K562 (cell line): ENCODE data around the gene NCKIPSD. TPM values are rescaled to one million over a fixed set of nuclear protein-coding genes. Genes with fewer than 3 reads are reported as not detected.

ENCODE experiments used
- BMI1 ChIP-seq: fragments of 150-350 bp; IDR thresholded peaks from 2 replicates; pipeline ENCODE4 v1.6.1; 2014; ENCODE audit warnings: low read length
- BRCA1 ChIP-seq, 2 experiments: fragments of 450-650 bp in 1 of 2; sonication (generic) in 1 of 2; formaldehyde crosslinking in 1 of 2; IDR thresholded peaks; 2 replicates each; pipeline versions ENCODE4 v1.5.0 to v1.6.1; 2017 to 2020; ENCODE audit warnings: mild to moderate bottlenecking in 1 of 2, missing genetic modification reagents in 1 of 2
- ETS2 ChIP-seq: IDR thresholded peaks from 2 replicates; pipeline ENCODE4 v1.6.1; 2016; ENCODE audit warnings: borderline replicate concordance, missing genetic modification characterization, mild to moderate bottlenecking, moderate library complexity, missing compliant biosample characterization; ENCODE audit not compliant: poor library complexity, severe bottlenecking
- FOXJ3 ChIP-seq: sonication (generic); formaldehyde crosslinking; IDR thresholded peaks from 2 replicates; pipeline ENCODE4 v1.4.0; 2020; ENCODE audit warnings: mild to moderate bottlenecking, missing genetic modification reagents
- FUS ChIP-seq: fragments of 200-400 bp; formaldehyde crosslinking; optimal IDR thresholded peaks from 2 replicates; pipeline ENCODE3; 2017; ENCODE audit warnings: low read depth, low read length
- HBP1 ChIP-seq: fragments of 450-650 bp; formaldehyde crosslinking; IDR thresholded peaks from 2 replicates; pipeline ENCODE4 v1.4.0; 2022; ENCODE audit warnings: missing genetic modification characterization
- HMG20A ChIP-seq: fragments of 450-650 bp; formaldehyde crosslinking; conservative IDR thresholded peaks from 2 replicates; pipeline ENCODE4 v1.4.0; 2020; ENCODE audit warnings: mild to moderate bottlenecking, mixed read lengths
- HSF4 ChIP-seq: fragments of 250-450 bp; sonication (Bioruptor Pico); IDR thresholded peaks from 2 replicates; pipeline ENCODE4 v2.1.2; 2022; ENCODE audit warnings: mild to moderate bottlenecking, moderate library complexity, borderline replicate concordance
- KDM5B ChIP-seq: fragments of 200-600 bp; sonication (generic); IDR thresholded peaks from 2 replicates; pipeline ENCODE4 v1.6.1; 2012; ENCODE audit warnings: low read depth, mild to moderate bottlenecking, moderate library complexity, low read length, control low read depth, inconsistent platforms; ENCODE audit not compliant: insufficient replicate concordance
- LCOR ChIP-seq: sonication (generic); formaldehyde crosslinking; IDR thresholded peaks from 2 replicates; pipeline ENCODE4 v1.8.0; 2022; ENCODE audit warnings: mild to moderate bottlenecking, missing genetic modification reagents
- MCM7 ChIP-seq, 2 experiments: fragments of 450-650 bp; IDR thresholded peaks; 2 replicates each; pipeline ENCODE4 v1.6.1; 2016 to 2018
- MYBL2 ChIP-seq, 2 experiments: fragments of 450-650 bp in 1 of 2; sonication (generic) in 1 of 2; formaldehyde crosslinking in 1 of 2; IDR thresholded peaks; 2 replicates each; pipeline versions ENCODE4 v1.6.1 to v1.8.1; 2017 to 2022; ENCODE audit warnings: borderline replicate concordance in 1 of 2, inconsistent platforms in 1 of 2, low read depth in 1 of 2, mild to moderate bottlenecking in 1 of 2, missing genetic modification reagents in 1 of 2, moderate library complexity in 1 of 2
- NR3C1 ChIP-seq: sonication (generic); formaldehyde crosslinking; IDR thresholded peaks from 2 replicates; pipeline ENCODE4 v1.8.1; 2022; ENCODE audit warnings: missing genetic modification reagents
- POLR3G ChIP-seq: IDR thresholded peaks from 2 replicates; pipeline ENCODE4 v1.6.1; 2011; ENCODE audit not compliant: insufficient read length, insufficient replicate concordance; ENCODE audit errors: extremely low read depth
- RBM34 ChIP-seq: fragments of 200-400 bp; formaldehyde crosslinking; IDR thresholded peaks from 2 replicates; pipeline ENCODE4 v1.6.1; 2018; ENCODE audit warnings: low read length, borderline replicate concordance; ENCODE audit not compliant: insufficient read depth
- RFX5 ChIP-seq: IDR thresholded peaks from 2 replicates; pipeline ENCODE4 v1.6.1; 2011; ENCODE audit warnings: low read depth, mild to moderate bottlenecking, improper control_type of control experiment, low read length
- RHOXF2B ChIP-seq: fragments of 250-450 bp; sonication (Bioruptor Pico); conservative IDR thresholded peaks from 2 replicates; pipeline ENCODE4 v1.5.1; 2021
- SIN3A ChIP-seq, 2 experiments: fragments of 150-350 bp in 1 of 2; IDR thresholded peaks; 2 replicates each; pipeline ENCODE4 v1.6.1; 2011 to 2016; ENCODE audit warnings: borderline replicate concordance in 2 of 2, low read depth in 2 of 2, low read length in 2 of 2, mild to moderate bottlenecking in 2 of 2, moderate library complexity in 2 of 2; ENCODE audit not compliant: control insufficient read depth in 1 of 2
- SMC3 ChIP-seq: conservative IDR thresholded peaks from 2 replicates; pipeline ENCODE4 v1.6.1; 2011; ENCODE audit warnings: low read depth, low read length, improper control_type of control experiment; ENCODE audit not compliant: insufficient read depth
- SNIP1 ChIP-seq: fragments of 450-650 bp; IDR thresholded peaks from 2 replicates; pipeline ENCODE4 v1.7.1; 2017; ENCODE audit warnings: low read depth, mild to moderate bottlenecking
- SRF ChIP-seq, 2 experiments: fragments of 250-450, 450-650 bp in 1 of 2; sonication (Bioruptor Pico) in 1 of 2; sonication (generic) in 1 of 2; formaldehyde crosslinking; IDR thresholded peaks; 2 replicates each; pipeline versions ENCODE4 v1.5.0 to v1.5.1; 2020 to 2022; ENCODE audit warnings: mild to moderate bottlenecking in 1 of 2, missing genetic modification reagents in 1 of 2
- STAG1 ChIP-seq: sonication (generic); formaldehyde crosslinking; IDR thresholded peaks from 2 replicates; pipeline ENCODE4 v1.5.0; 2020; ENCODE audit warnings: missing genetic modification reagents, borderline replicate concordance
- ZFP36 ChIP-seq: fragments of 150-350 bp; IDR thresholded peaks from 2 replicates; pipeline ENCODE4 v1.6.1; 2018; ENCODE audit warnings: low read length, low read depth; ENCODE audit not compliant: partially characterized antibody
- ZKSCAN3 ChIP-seq: fragments of 250-450 bp; sonication (Bioruptor Pico); IDR thresholded peaks from 2 replicates; pipeline ENCODE4 v1.4.0; 2020
- ZNF639 ChIP-seq, 2 experiments: fragments of 200-800 bp in 1 of 2; sonication (Bioruptor generic) in 1 of 2; sonication (generic) in 1 of 2; formaldehyde crosslinking in 1 of 2; IDR thresholded peaks in 1 of 2; conservative IDR thresholded peaks in 1 of 2; 2 replicates each; pipeline versions ENCODE4 v1.5.0 to v1.6.1; 2016 to 2020; ENCODE audit warnings: missing compliant biosample characterization in 1 of 2, missing genetic modification characterization in 1 of 2, missing genetic modification reagents in 1 of 2
- polyA plus RNA-seq, 8 experiments: library from polyadenylated mRNA; depleted of rRNA in 4 of 8; stranded (reverse) in 5 of 8; unstranded in 3 of 8; fragments of >200 nt; fragmentation: Nextera tagmentation in 2 of 8; fragmentation: Illumina TruSeq in 1 of 8; extraction: Ambion mirVana in 2 of 8; extraction: Trizol in 1 of 8; gene quantifications; 2 replicates each; pipeline versions ENCODE4 v1.2.1 to v1.2.3, GENCODE V29; 2011 to 2014; ENCODE audit warnings: inconsistent platforms in 1 of 8, missing spikeins in 1 of 8
- total RNA-seq, 7 experiments: library from RNA; depleted of rRNA in 6 of 7; stranded (reverse); fragments of >200 nt in 6 of 7; fragmentation: Illumina TruSeq in 2 of 7; extraction: Trizol in 2 of 7; gene quantifications; 2 replicates each; pipeline versions ENCODE4 v1.2.1 to v1.2.3, GENCODE V29; 2011 to 2021; ENCODE audit warnings: low replicate concordance in 1 of 7

NCKIPSD gene
- total and polyA plus RNA-seq, 9 of the 15 experiments (the other 6 are each of a cell fraction or from before 2014, with no cell fraction given) = 0.49 to 24.4 (median 12.3) TPM

- TF ChIP-seq ZNF639 (CRISPR knock-in tag; conservative IDR thresholded peaks at IDR 0.05 in 1 of 2, IDR thresholded peaks at IDR 0.05 in 1 of 2) = no peak
- no peak; a peak in 1 of 4 replicates for TF ChIP-seq SRF (CRISPR knock-in tag; IDR thresholded peaks at IDR 0.05)
- TF ChIP-seq SNIP1 = no peak
- no peak for TF ChIP-seq HSF4 (CRISPR knock-in tag)
- peak; percentile 76; the same call in 1 of the 2 replicates for TF ChIP-seq LCOR
- no peak for TF ChIP-seq ZFP36
- TF ChIP-seq RBM34 = no peak
- TF ChIP-seq FUS = no peak
- no peak for TF ChIP-seq NR3C1 (CRISPR knock-in tag)
- no peak for TF ChIP-seq ETS2
- TF ChIP-seq MYBL2 (IDR thresholded peaks at IDR 0.05; ENCODE audit: low read depth) = no peak
- no peak for TF ChIP-seq MYBL2 (CRISPR knock-in tag; IDR thresholded peaks at IDR 0.05; ENCODE audit: borderline replicate concordance)
- TF ChIP-seq RHOXF2B = no peak
- no peak for TF ChIP-seq FOXJ3 (CRISPR knock-in tag)
- 0 out of 2 replicates have a peak, but pooled peaks have one; percentile 24 for TF ChIP-seq SMC3
- TF ChIP-seq RFX5 = no peak
- no peak for TF ChIP-seq BMI1
- no peak for TF ChIP-seq HMG20A (CRISPR knock-in tag)
- no peak for TF ChIP-seq POLR3G
- TF ChIP-seq ZKSCAN3 (CRISPR knock-in tag) = no peak
- TF ChIP-seq SIN3A (IDR thresholded peaks at IDR 0.05; ENCODE audit: borderline replicate concordance in 2 of 2, control insufficient read depth in 1 of 2, low read depth in 2 of 2, low read length in 2 of 2) = peak; percentile 40 to 82; a peak in 2 of 4 replicates
- no peak for TF ChIP-seq HBP1
- TF ChIP-seq MCM7 (IDR thresholded peaks at IDR 0.05) = no peak
- TF ChIP-seq STAG1 = no peak
- TF ChIP-seq KDM5B = peak; percentile 57
- no peak for TF ChIP-seq BRCA1 (IDR thresholded peaks at IDR 0.05)
- no peak for TF ChIP-seq BRCA1 (CRISPR knock-in tag; IDR thresholded peaks at IDR 0.05)
These were observed 50.3 kb downstream of the NCKIPSD start, which contains the start of gene SLC26A6 (continued) for GRCh38 chr3:48635222-48636021.
